GM18526 (cell line): Measurements from ENCODE around the gene DENR.

Experiments
- POLR2A ChIP-seq: IDR thresholded peaks from 3 replicates; pipeline ENCODE4 v1.6.1; 2011; ENCODE audit not compliant: insufficient read length; ENCODE audit errors: extremely low read depth

DENR gene

DNA sequence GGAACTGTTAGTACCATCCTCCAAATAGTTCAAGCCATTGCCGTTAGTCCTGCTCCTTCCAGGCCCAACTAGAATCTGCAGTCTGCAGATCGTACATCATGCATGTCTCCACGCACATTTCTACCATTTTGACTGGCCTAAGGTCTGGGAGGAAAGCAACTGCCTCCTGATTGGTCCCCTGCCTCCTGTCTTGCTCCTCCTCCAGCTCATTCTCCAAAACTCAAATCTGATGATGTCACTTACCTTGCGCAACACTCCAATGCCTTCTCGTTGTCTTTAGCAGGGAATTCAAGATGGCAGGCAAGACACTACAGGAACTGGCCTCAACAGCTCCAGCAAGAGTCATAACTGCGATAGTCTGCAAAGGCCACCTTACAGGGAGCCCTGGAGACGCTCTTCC lies 12.3 kb upstream of the DENR start:
- TF ChIP-seq POLR2A = no peak

GRCh38 chr12:122743895-122744525 lies 8.6 kb upstream of the DENR start:
- no peak for TF ChIP-seq POLR2A

GRCh38 chr12:122747224-122748135 lies 5.1 kb upstream of the DENR start:
- no peak for TF ChIP-seq POLR2A

DNA sequence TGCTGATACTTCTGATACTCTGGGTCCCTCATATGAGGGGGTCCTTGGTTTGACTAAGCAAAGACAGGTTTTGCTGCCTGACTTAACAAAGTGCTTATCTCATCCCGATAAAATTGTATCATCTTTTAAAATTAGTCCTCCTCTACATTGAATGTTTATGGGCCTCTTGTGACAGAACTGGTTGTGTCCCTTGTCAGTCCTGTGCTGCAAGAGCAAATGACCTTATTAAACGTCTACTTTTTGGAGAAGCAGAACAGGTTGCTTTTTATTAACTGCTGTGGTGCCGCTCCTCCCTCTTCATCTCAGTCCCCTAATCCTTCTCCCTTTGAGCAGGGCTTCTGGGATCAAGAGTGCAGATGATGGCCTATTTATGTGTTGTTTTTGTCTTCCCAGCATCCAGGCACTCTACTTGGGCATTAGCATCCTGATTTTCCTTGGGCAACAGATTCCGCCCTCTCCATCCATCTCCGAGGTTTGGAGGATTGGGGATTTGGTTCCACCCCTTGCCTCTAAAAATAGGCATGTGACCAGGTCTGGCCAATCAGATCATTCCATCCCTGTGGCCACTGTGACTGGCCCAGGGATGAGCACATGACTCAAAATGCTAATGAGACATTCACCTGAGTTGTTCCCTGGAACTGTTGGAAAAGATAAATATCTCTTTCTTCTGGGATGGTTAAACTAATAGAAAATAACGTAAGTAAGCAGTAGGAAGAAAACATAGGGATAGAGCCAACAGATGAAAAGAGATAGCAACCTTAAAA lies 2.9 kb upstream of the DENR start:
- TF ChIP-seq POLR2A = no peak

- no peak for TF ChIP-seq POLR2A
Measured at GRCh38 chr12:122753319-122753650, 661 bp downstream of the DENR start.

DNA sequence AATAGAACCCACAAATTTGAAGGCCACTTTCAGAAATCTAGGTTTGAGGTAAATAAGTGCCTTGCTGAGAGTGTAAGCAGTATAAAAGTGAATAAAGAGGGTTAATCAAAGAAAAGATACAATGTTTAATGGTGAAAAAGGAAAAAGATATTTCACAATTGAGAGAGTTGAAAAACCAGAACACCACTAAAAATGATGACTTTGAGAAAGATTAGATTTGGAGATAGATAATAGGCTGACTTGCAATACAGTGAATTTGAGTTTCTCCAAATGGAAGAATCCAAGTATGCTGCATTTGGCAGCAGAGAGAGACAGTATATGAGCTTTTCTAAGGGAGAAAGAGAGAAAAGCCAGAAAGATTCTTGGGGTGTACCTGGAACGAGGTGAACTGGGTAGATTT lies 2.2 kb downstream of the DENR start:
- no peak for TF ChIP-seq POLR2A

DNA sequence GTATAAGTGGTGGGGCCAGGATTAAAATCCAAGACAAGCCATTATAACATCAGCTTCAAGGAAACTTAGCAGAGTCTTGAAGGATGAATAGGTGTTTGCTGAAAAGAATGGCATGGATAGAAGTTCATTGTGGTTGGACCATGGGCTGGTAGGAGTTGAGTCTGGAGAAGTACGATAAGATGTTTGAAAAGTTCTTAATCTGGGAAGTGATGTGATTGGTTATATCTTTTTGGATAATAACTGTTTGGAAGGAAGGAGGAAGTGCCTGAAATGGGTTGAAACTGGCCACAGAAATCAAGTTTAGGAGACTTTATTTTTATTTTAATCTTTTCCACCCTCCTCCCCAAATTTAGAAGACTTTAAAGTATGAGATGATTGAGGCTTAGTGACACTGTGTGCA lies 4.9 kb downstream of the DENR start:
- no peak for TF ChIP-seq POLR2A

DNA sequence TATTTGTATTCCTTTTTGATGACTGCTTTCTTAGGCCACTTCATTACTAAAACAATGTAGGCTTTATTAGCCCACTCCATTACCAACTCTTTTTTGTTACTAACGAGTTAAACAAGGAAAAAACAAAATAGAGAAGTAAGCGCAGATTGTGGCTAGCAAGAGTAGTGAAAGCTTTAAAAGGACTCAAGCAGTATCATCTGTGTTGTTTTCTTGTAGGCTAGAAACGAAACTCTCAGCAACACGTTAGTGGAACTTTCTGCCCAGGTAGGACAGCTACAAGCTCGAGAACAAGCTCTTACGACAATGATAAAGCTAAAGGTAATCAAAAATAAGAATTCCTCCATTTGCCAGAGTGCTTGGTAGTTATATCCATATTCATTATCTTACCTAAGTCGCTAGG lies 32.9 kb downstream of the DENR start:
- no peak for TF ChIP-seq POLR2A

DNA sequence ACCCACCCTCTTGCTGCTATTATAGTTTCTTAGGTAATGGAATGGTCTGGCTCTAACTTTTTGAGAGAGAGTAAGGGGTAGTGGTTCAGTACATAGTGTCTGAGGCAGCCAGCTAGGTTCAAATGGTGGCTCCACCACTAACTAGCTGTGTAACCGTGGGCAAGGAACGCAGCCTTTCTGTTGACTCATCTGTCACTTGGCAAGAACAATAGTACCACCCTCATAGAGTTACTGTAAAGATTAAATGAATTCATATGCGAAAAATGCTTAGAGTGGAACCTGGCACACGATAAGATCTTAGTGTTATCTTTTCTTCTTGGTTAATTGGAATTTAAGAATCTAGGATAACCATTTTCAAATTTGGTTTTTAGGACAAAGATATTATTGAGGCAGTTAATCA lies 35.8 kb downstream of the DENR start:
- no peak for TF ChIP-seq POLR2A

GRCh38 chr12:122789637-122790036 lies 37.0 kb downstream of the DENR start:
- TF ChIP-seq POLR2A = no peak

DNA sequence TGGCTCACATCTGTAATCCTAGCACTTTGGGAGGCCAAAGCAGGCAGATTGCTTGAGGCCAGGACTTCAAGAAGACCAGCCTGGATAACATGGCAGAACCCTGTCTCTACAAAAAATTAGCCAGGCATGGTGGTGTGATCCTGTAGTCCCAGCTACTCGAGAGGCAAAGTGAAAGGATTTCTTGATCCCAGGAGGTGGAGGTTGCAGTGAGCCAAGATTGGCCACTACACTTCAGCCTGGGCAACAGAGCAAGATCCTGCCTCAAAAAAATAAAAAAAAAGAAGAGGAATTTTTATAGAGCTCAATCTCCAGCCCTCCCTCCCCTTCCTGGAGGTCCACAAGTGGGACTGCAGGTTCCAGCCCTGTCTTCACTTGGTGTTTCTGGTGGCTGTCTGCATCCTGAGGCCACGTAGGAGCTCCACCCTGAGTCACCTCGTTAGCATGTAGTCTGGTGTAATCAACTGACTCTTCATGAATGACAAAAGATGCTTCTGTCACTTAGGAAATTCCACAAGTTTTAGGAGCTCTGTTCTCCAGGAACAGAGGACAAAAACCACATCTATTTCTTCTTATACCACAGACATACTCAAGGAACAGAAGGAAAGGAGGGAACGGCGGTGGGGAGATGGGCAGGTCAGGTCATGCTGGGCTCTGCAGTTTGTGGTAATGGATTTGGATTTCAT lies 37.9 kb downstream of the DENR start:
- TF ChIP-seq POLR2A = no peak

GRCh38 chr12:122793685-122794106 lies 41.1 kb downstream of the DENR start:
- no peak for TF ChIP-seq POLR2A

- TF ChIP-seq POLR2A = no peak
Measured at GRCh38 chr12:122795807-122796206, 43.2 kb downstream of the DENR start.

- no peak for TF ChIP-seq POLR2A
Measured at GRCh38 chr12:122799641-122800243, 47.1 kb downstream of the DENR start.

- TF ChIP-seq POLR2A = no peak
Measured at GRCh38 chr12:122803937-122804336, 51.3 kb downstream of the DENR start.
